COR-L47 (cell line): ENCODE results near the gene NUDT3.
"Not testable (repeated sequence)": the region's sequence is repeated elsewhere in the genome, so short reads cannot be mapped to it uniquely, and the experiment has no call there.

Experiments used
- DNase-seq: peaks from one replicate; lab custom pipeline; 2025; lab: John Stamatoyannopoulos, UW

NUDT3 gene

GRCh38 chr6:34370361-34370760 lies 22.1 kb downstream of the NUDT3 start:
- no peak for DNase-seq

- DNase-seq: no peak
Measured at GRCh38 chr6:34369385-34369784, 23.1 kb downstream of the NUDT3 start.

GRCh38 chr6:34366639-34366921 lies 25.9 kb downstream of the NUDT3 start:
- DNase-seq: no peak

- not testable (repeated sequence) for DNase-seq
Measured at GRCh38 chr6:34365781-34366638, 26.5 kb downstream of the NUDT3 start.

- not testable (repeated sequence) for DNase-seq
Measured at GRCh38 chr6:34363681-34364075, 28.8 kb downstream of the NUDT3 start.

GRCh38 chr6:34362909-34363680 lies 29.4 kb downstream of the NUDT3 start:
- no peak for DNase-seq

GRCh38 chr6:34362176-34362575 lies 30.3 kb downstream of the NUDT3 start:
- no peak for DNase-seq

- DNase-seq: no peak
Measured at GRCh38 chr6:34360556-34360955, 31.9 kb downstream of the NUDT3 start.

- no peak for DNase-seq
Measured at GRCh38 chr6:34359418-34360158, 32.9 kb downstream of the NUDT3 start.

GRCh38 chr6:34358389-34358905 lies 34.0 kb downstream of the NUDT3 start:
- peak; percentile 66 for DNase-seq

- no peak for DNase-seq
Measured at GRCh38 chr6:34357937-34358336, 34.5 kb downstream of the NUDT3 start.

GRCh38 chr6:34355889-34356288 lies 36.6 kb downstream of the NUDT3 start:
- DNase-seq: no peak

- DNase-seq: not testable (repeated sequence)
Measured at GRCh38 chr6:34354230-34354629, 38.2 kb downstream of the NUDT3 start.

GRCh38 chr6:34353530-34353929 lies 38.9 kb downstream of the NUDT3 start:
- DNase-seq: not testable (repeated sequence)

GRCh38 chr6:34352305-34352937 lies 40.0 kb downstream of the NUDT3 start:
- no peak for DNase-seq

- DNase-seq: no peak
Measured at GRCh38 chr6:34350934-34351217, 41.6 kb downstream of the NUDT3 start.

GRCh38 chr6:34350137-34350933 lies 42.1 kb downstream of the NUDT3 start:
- DNase-seq: no peak

GRCh38 chr6:34349211-34349610 lies 43.3 kb downstream of the NUDT3 start:
- DNase-seq: no peak

GRCh38 chr6:34347303-34347702 lies 45.2 kb downstream of the NUDT3 start:
- no peak for DNase-seq

GRCh38 chr6:34346175-34347119 lies 46.0 kb downstream of the NUDT3 start:
- DNase-seq: no peak
